ENCODE data around the gene BCL11B.

Gene BCL11B

DNA sequence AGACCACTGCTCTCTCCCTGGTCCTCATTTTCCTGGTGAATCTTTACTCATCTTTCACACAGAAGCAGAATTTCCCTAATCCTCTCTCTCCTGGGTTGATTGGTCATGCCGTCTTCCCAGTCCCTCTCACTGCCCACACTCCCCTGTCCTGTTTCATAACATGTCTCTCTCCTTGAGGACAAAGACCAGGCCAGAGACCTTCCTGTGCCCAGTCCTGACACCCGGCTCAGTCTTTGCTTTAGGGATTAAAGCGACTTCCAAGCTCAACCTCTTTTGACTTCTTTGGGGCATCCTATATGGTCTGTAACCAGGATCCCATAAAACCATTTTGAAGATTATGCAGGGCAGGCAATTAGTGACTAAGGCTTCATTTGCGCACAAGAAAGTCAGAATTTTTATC, 105.5 kb downstream of the BCL11B start:
- TF ChIP-seq, protein P1, sequence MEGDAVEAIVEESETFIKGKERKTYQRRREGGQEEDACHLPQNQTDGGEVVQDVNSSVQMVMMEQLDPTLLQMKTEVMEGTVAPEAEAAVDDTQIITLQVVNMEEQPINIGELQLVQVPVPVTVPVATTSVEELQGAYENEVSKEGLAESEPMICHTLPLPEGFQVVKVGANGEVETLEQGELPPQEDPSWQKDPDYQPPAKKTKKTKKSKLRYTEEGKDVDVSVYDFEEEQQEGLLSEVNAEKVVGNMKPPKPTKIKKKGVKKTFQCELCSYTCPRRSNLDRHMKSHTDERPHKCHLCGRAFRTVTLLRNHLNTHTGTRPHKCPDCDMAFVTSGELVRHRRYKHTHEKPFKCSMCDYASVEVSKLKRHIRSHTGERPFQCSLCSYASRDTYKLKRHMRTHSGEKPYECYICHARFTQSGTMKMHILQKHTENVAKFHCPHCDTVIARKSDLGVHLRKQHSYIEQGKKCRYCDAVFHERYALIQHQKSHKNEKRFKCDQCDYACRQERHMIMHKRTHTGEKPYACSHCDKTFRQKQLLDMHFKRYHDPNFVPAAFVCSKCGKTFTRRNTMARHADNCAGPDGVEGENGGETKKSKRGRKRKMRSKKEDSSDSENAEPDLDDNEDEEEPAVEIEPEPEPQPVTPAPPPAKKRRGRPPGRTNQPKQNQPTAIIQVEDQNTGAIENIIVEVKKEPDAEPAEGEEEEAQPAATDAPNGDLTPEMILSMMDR (IDR thresholded peaks at IDR 0.05; ENCODE audit: low read depth, low read length, missing control alignments) = no peak
- H3K4me3 ChIP-seq (replicated peaks; ENCODE audit: low read depth, low read length) = no peak overlapping the region
- no peak for DNase-seq (ENCODE audit: extremely low read depth, low read depth)

DNA sequence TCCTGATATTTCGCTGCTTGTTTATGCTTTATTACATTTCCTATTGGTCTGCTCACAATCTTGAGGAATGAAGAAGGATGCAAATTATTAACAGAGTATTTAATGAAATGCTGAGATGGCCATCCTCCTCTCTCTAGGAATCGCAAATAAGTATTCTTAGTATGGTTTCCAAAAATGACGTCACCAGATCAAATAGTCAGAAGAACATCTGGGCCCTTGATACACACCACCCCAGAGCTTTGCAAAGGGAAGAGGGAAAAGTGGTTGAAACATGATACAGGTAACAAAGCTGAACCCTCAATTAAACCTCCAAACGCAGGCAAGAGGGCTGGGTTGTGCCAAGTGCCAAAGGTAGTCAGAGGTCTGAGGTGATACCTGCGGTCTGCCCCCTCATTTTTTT, 107.3 kb downstream of the BCL11B start:
- TF ChIP-seq, protein P1 (IDR thresholded peaks at IDR 0.05; ENCODE audit: low read depth, low read length, missing control alignments) = no peak
- no peak for DNase-seq (ENCODE audit: extremely low read depth, low read depth)

DNA sequence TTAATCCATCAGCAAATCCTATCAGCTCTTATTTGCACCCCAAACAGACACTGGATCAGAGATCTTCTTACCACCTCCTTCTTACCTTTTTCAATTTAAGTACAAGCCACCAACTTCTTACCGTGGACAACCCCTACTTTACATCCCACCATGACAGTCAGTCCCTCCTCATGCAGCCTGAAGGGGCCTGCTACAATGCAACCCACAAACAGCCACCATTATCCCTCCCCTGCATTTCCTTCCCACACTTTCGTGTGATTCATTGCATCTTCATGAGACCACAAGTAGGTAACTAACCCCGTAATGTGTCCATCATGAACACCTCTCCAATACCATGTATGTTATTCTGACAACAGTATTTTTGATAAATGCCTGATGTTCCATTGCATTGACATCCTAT, 108.6 kb downstream of the BCL11B start:
- TF ChIP-seq, protein P1 (IDR thresholded peaks at IDR 0.05; ENCODE audit: low read depth, low read length, missing control alignments) = no peak
- DNase-seq (ENCODE audit: extremely low read depth, low read depth) = no peak
- no peak overlapping the region for H3K4me3 ChIP-seq (replicated peaks; ENCODE audit: low read depth, low read length)

More for the DNA sequence above, 107.3 kb downstream of the BCL11B start:
- H3K4me3 ChIP-seq (replicated peaks; ENCODE audit: low read depth, low read length) = no peak overlapping the region

DNA sequence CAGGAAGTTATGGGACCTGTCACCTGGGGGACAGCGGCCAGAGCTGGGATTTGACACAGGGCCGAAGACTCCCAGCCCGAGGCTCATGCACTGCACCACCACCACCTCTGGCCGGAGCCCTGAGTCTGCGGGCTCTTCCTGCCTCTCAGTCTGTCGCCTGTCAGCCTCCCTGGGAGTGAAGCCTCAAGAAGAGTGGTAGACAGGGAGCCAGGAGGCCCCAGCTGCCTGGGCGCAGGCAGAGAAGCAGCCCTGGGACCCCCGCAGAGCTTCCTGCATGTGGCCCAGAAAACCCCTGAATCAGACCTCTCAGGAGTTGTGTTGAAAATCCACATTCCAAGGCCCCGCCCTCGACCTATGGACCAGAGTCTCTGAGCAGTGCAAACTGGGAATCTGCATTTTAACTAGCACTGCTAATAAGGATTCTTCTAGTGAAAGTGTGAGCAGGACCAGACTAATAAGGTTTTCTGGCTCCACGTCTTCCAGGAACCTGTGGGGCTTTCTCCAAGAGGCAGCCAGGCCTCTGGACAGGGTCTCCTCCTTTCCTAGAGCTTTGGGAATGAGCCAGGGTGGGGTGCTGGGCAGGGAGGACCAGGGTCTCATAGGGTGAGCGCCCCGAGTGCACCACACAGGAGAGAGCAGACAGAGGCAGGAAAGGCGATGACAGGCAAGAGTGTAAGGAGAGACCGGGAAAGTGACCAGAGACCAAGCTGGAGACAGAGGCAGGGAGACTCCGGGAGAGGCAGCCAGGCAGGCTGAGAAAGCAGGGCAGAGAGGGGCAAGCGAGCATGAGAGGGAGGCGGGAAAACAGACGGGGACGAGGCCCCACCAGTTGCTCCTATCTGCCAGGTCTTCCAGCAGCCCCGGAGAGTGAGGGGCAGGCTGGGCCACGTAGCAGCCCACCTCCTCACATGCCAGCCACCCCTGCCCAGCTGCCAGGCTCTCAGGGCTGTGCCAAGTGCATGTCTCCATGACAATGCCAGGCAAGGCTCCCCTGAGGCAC, 112.4 kb downstream of the BCL11B start:
- no peak overlapping the region for H3K4me3 ChIP-seq (replicated peaks; ENCODE audit: low read depth, low read length)
- TF ChIP-seq, protein P1 (IDR thresholded peaks at IDR 0.05; ENCODE audit: low read depth, low read length, missing control alignments) = no peak
- DNase-seq (ENCODE audit: extremely low read depth, low read depth) = no peak

DNA sequence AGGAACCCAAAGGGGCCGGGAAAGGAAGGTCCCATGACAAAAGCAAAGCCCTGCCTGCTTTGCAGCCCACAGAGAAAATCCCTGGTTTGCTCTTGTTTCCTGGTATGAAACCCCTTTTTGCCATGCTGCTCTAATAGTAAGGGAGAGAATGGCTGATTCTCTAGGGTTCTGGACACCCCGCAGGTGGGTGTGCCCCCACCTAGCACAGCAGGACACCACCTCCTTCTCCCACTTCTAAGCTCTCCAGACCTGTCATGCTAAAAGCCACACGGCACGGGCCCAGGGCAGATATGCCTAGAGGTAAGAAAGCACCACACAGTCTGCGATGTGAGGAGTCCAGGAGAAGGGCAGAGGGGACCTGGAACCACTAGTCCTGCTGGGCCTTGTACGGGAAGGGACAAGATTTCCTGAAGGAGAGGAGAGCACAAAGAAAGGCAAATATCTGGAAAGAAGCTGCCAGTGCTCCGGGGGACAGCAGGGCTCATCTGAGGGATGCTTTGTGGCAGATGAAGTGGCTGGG, 113.3 kb downstream of the BCL11B start:
- H3K4me3 ChIP-seq (replicated peaks; ENCODE audit: low read depth, low read length) = no peak overlapping the region
- TF ChIP-seq, protein P1 (IDR thresholded peaks at IDR 0.05; ENCODE audit: low read depth, low read length, missing control alignments) = no peak
- no peak for DNase-seq (ENCODE audit: extremely low read depth, low read depth)

DNA sequence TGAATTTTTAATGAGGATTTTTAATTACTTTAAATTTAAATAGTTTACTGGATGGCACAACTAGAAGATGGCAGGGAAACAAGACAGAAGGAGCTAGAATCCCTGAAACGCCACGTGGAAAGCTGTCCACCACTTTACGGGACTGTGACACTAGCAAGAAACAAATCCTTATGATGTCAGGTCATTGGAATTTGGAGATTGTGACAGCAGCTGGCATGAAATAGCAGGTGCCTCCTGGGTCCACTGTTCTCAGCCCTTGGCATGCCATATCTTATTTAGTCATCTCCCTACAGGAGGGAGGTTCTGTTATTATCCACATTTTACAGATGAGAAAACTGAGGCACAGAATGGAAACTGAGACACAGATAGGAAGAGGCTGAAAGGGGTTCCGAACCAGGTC, 113.8 kb downstream of the BCL11B start:
- DNase-seq (ENCODE audit: extremely low read depth, low read depth) = no peak
- H3K4me3 ChIP-seq (replicated peaks; ENCODE audit: low read depth, low read length) = no peak overlapping the region
- TF ChIP-seq, protein P1 (IDR thresholded peaks at IDR 0.05; ENCODE audit: low read depth, low read length, missing control alignments) = no peak

All from HFF-Myc (cell line).